Mammary epithelial cell (primary cell): ENCODE results near the gene KMO.

ENCODE experiments used
- EZH2 ChIP-seq: IDR thresholded peaks from 2 replicates; pipeline ENCODE4 v1.6.1; 2012; ENCODE audit warnings: low read length, inconsistent platforms, borderline replicate concordance
- TF ChIP-seq, protein P1 (sequence below), 2 donors: IDR thresholded peaks in 1 of 2; conservative IDR thresholded peaks in 1 of 2; 2 replicates each; pipeline ENCODE4 v1.5.1; 2011 to 2012; ENCODE audit warnings: inconsistent platforms in 2 of 2, low read length in 2 of 2, mild to moderate bottlenecking in 2 of 2, control low read depth in 1 of 2, low read depth in 1 of 2; ENCODE audit not compliant: insufficient read depth in 1 of 2; ENCODE audit errors: extremely low read depth in 1 of 2

GRCh38 chr1:241531195-241532161, 700 bp upstream of the KMO start:
- TF ChIP-seq, protein P1, sequence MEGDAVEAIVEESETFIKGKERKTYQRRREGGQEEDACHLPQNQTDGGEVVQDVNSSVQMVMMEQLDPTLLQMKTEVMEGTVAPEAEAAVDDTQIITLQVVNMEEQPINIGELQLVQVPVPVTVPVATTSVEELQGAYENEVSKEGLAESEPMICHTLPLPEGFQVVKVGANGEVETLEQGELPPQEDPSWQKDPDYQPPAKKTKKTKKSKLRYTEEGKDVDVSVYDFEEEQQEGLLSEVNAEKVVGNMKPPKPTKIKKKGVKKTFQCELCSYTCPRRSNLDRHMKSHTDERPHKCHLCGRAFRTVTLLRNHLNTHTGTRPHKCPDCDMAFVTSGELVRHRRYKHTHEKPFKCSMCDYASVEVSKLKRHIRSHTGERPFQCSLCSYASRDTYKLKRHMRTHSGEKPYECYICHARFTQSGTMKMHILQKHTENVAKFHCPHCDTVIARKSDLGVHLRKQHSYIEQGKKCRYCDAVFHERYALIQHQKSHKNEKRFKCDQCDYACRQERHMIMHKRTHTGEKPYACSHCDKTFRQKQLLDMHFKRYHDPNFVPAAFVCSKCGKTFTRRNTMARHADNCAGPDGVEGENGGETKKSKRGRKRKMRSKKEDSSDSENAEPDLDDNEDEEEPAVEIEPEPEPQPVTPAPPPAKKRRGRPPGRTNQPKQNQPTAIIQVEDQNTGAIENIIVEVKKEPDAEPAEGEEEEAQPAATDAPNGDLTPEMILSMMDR (conservative IDR thresholded peaks at IDR 0.05 in 1 of 2, IDR thresholded peaks at IDR 0.05 in 1 of 2; ENCODE audit: extremely low read depth in 1 of 2, insufficient read depth in 1 of 2, low read depth in 1 of 2, low read length in 2 of 2), result peak; percentile 54 to 55
- TF ChIP-seq EZH2, result no peak
